Esophagus squamous epithelium (tissue), 5 donors: ENCODE data around the gene CHMP4A. TPM values are rescaled to one million over a fixed set of nuclear protein-coding genes. Genes with fewer than 3 reads are reported as not detected.

Experiments used
- DNase-seq: peaks from one replicate; lab custom pipeline; 2025; lab: John Stamatoyannopoulos, UW
- H3K27ac ChIP-seq, 4 donors: fragments of 200-600 bp; sonication (generic); one replicate each; pipeline ENCODE4 v1.5.1; 2016 to 2019; ENCODE audit warnings: mild to moderate bottlenecking in 1 of 4
- H3K27me3 ChIP-seq, 4 donors: fragments of 200-600 bp; sonication (generic); 1 replicate in 3 of 4; 2 replicates in 1 of 4; pipeline versions ENCODE4 v1.5.1 to v1.6.0; 2017 to 2021; ENCODE audit warnings: antibody characterized with exemption in 1 of 4
- H3K36me3 ChIP-seq, 3 donors: fragments of 200-600 bp; sonication (generic); one replicate each; pipeline ENCODE4 v1.5.1; 2016 to 2019
- H3K4me1 ChIP-seq, 3 donors: fragments of 200-600 bp; sonication (generic); one replicate each; pipeline ENCODE4 v1.5.1; 2017 to 2019
- H3K4me3 ChIP-seq, 4 donors: fragments of 200-600 bp; sonication (generic); 1 replicate in 3 of 4; 2 replicates in 1 of 4; pipeline ENCODE4 v1.5.1; 2016 to 2019; ENCODE audit warnings: mild to moderate bottlenecking in 2 of 4, moderate library complexity in 1 of 4
- H3K9me3 ChIP-seq, 3 donors: fragments of 200-600 bp; sonication (generic); one replicate each; pipeline ENCODE4 v1.5.1; 2016 to 2019
- POLR2A ChIP-seq, 4 donors: fragments of 450-650 bp; IDR thresholded peaks; one replicate each; pipeline ENCODE4 v1.6.1; 2017; ENCODE audit warnings: antibody characterized with exemption in 4 of 4, mild to moderate bottlenecking in 4 of 4, moderate library complexity in 3 of 4
- WGBS, 2 donors: methylation state at CpG; one replicate each; pipeline ENCODE4 v1.1.5; 2018; 5-methylcytosine and 5-hydroxymethylcytosine counted together
- intact Hi-C: fragments of 100-400 bp; cut with DNase I; formaldehyde crosslinking; loops from one replicate; pipeline ENCODE4 v1.15.0; 2022
- total RNA-seq, 4 donors: library from RNA; depleted of rRNA; stranded (reverse); fragments of >200 nt; gene quantifications; one replicate each; pipeline ENCODE4 v1.1.0, GENCODE V29; 2016
- TF ChIP-seq, protein P1 (sequence below), 6 experiments: fragments of 450-650 bp in 4 of 6; fragments of 200-600 bp in 2 of 6; sonication (generic) in 2 of 6; IDR thresholded peaks; one replicate each; pipeline ENCODE4 v1.5.1; 2016 to 2019; ENCODE audit warnings: antibody characterized with exemption in 6 of 6, mild to moderate bottlenecking in 4 of 6, moderate library complexity in 4 of 6
- donor health status: DM: yes; HTN: yes; CAD: no.

Gene CHMP4A
- total RNA-seq, 4 donors from 2014 or later: 23.6 to 80.7 (median 62.8) TPM

DNA sequence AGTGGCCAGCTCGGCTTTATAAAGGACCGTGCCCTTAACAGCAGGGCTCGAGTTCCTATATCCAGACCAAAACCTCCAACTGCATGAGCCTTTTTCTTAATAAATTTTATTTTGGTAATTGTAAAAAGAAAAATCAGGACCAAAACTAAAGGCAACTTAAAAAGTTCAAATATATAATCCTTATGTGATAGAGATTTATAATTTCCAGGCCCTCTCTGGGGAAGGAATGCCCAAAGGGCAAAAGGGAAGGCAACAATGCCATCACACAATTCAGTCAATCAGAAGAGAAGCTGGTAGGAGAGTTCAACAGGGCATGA, 24.3 kb downstream of the CHMP4A start:
- TF ChIP-seq, protein P1, sequence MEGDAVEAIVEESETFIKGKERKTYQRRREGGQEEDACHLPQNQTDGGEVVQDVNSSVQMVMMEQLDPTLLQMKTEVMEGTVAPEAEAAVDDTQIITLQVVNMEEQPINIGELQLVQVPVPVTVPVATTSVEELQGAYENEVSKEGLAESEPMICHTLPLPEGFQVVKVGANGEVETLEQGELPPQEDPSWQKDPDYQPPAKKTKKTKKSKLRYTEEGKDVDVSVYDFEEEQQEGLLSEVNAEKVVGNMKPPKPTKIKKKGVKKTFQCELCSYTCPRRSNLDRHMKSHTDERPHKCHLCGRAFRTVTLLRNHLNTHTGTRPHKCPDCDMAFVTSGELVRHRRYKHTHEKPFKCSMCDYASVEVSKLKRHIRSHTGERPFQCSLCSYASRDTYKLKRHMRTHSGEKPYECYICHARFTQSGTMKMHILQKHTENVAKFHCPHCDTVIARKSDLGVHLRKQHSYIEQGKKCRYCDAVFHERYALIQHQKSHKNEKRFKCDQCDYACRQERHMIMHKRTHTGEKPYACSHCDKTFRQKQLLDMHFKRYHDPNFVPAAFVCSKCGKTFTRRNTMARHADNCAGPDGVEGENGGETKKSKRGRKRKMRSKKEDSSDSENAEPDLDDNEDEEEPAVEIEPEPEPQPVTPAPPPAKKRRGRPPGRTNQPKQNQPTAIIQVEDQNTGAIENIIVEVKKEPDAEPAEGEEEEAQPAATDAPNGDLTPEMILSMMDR (IDR thresholded peaks at IDR 0.05): no peak
- no peak for TF ChIP-seq POLR2A (IDR thresholded peaks at IDR 0.05)
- 0% methylated on average over 3 of the region's 3 CpGs for WGBS, 2 donors
- Histone ChIP-seq H3K27me3 (no peaks in the 10 kb centered on the region), H3K36me3 (peaks cover 22 to 72% (median 24%) of the 10 kb centered on the region in 3 donors), H3K27ac (peak overlapping the region in 3 of 4 donors; percentile 26 to 87 (median 80)), H3K4me3 (peak overlapping the region in 3 of 4 donors; percentile 74 to 86 (median 82)), H3K9me3 (no peaks in the 10 kb centered on the region), H3K4me1 (peaks cover 3 to 45% (median 15%) of the 10 kb centered on the region in 3 donors)
- intact Hi-C loops: no loop called here
- no peak for DNase-seq

DNA sequence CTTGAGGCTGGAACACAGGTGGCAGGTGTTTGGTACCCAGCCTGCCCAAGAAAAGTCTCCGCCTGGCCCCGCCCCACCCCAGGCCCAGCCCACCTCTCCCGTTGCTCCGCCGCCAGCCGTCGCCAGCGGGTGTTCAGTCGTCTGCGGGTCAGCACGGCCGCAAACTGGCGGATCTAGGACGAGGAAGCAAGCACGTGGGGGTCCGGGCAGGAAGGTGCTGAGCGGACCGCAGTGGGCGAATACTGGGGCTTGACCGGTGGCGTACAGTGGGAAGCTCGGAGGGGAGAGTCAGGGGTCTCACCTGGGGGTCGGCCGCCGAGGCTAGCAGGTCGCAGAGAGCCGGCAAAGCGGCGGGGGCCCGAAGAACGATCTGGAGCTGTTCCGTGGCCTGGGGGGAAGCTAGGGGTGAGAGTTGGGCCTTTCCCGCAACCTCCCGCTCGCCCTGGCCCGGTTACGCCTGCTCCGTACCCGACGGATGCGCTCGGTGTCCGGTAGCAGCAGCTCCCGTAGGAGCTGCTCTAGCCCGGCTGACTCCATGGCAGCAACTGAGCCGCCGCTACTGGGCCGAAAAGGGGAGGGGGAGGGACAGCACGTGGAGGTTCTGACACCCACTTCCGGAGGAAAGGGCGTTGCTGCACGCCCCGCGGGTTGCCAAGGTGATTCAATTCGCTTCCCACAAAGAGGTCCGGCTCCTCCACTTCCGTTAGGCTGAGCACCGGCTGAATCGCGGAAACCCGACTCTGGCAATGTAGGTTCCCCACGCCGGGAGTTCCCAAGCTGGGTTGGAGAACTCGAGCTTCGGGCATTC, 24.8 kb downstream of the CHMP4A start, which contains the start of gene IPO4:
TSS of gene IPO4 (minus strand) at position 566 of the 808 bp plus-strand sequence. CDS start at position 537, 29 bp downstream.
- Histone ChIP-seq H3K4me1 (peaks cover 3 to 42% (median 15%) of the 10 kb centered on the region in 3 donors), H3K9me3 (no peaks in the 10 kb centered on the region), H3K36me3 (peaks cover 26 to 77% (median 28%) of the 10 kb centered on the region in 3 donors), H3K27ac (peak within 1 kb of the TSS; percentile 68 to 87 (median 80)), H3K4me3 (peak within 1 kb of the TSS; percentile 73 to 86 (median 78)), H3K27me3 (no peaks in the 10 kb centered on the region)
- TF ChIP-seq, protein P1 (IDR thresholded peaks at IDR 0.05): peak in 2 of 6 experiments; percentile 2 to 49
- peak in 3 of 4 donors; percentile 30 to 50 (median 37) for TF ChIP-seq POLR2A (IDR thresholded peaks at IDR 0.05)
- intact Hi-C loops: no loop called here
- WGBS, 2 donors: 1% methylated on average over 22 to 23 of the region's 65 CpGs
- DNase-seq: peak; percentile 86

DNA sequence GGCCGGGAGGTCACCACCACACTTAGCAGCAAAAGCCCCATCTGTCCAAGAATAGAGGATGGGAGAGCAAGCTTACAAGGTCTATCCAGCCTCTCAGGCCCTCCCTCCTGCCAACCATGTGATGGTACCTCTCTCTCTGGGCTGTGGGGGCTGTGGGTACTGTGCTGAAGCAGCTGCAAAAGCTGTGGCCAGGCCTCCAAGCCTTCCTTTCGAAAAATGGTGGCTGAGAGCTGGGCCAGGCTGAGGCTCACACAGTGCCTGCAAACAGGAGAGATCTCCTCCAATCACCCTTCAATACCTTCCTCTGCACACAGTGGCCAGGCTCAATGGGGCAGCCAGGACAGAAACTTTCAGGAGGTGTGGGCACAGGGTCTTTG, 25.8 kb downstream of the CHMP4A start:
- Histone ChIP-seq H3K4me3 (peak overlapping the region in 3 of 4 donors; percentile 74 to 86 (median 82)), H3K27me3 (no peaks in the 10 kb centered on the region), H3K27ac (peak overlapping the region in 2 of 4 donors; percentile 80 to 87), H3K4me1 (peaks cover 3 to 34% (median 15%) of the 10 kb centered on the region in 3 donors), H3K36me3 (peaks cover 30 to 78% (median 35%) of the 10 kb centered on the region in 3 donors), H3K9me3 (no peaks in the 10 kb centered on the region)
- intact Hi-C loops: no loop called here
- DNase-seq: no peak
- TF ChIP-seq POLR2A (IDR thresholded peaks at IDR 0.05): no peak
- TF ChIP-seq, protein P1 (IDR thresholded peaks at IDR 0.05): no peak
- WGBS, 2 donors: 67 to 82% methylated on average over 1 to 2 of the region's 2 CpGs

DNA sequence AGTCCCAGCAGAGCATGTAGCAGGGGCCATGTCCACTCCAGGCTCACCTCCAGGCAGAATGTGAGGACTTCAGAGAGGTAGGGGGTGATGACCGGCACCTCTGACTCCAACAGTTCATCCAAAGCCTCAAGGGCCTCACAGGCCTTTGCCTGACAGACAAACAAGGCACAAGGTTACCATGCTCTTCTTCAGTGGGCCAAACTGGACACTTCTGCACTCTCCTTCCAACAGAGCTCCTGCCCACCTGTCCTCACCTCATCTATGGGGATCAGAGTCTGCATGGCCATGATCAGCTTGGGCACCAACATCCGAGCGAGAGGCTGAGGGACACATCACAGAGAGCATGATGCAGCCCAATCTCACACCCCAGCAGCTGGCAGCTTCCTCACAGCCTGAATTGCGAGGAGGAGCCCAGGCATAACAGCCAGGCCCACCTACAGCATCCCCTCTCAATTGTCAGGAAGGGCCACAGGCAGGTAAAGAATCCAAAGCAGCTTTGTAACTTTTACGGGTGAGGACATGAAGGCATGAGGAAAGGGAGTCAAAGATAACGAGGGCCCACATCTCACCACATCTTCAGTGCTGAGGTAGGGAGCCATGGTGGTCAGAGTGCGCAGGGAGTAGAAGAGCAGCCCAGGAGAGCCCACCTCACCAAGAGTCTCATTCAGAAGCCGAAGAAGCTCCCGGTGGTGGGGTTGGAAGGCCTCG, 26.3 kb downstream of the CHMP4A start:
- intact Hi-C loops: no loop called here
- Histone ChIP-seq H3K27me3 (no peaks in the 10 kb centered on the region), H3K4me3 (peak overlapping the region in 1 of 4 donors; percentile 86), H3K4me1 (peaks cover 3 to 29% (median 15%) of the 10 kb centered on the region in 3 donors), H3K27ac (no peak overlapping the region), H3K36me3 (peaks cover 25 to 78% (median 39%) of the 10 kb centered on the region in 3 donors), H3K9me3 (no peaks in the 10 kb centered on the region)
- DNase-seq: no peak
- TF ChIP-seq, protein P1 (IDR thresholded peaks at IDR 0.05): no peak
- no peak for TF ChIP-seq POLR2A (IDR thresholded peaks at IDR 0.05)
- 81 to 90% methylated on average over 6 to 7 of the region's 10 CpGs for WGBS, 2 donors
